Adipose tissue (tissue), 3 donors: ENCODE data around the gene TUB. TPM values are rescaled to one million over a fixed set of nuclear protein-coding genes. Genes with fewer than 3 reads are reported as not detected.

Source experiments
- H3K27ac ChIP-seq: one replicate; pipeline ENCODE4 v1.5.1; 2013; ENCODE audit warnings: low read depth, low read length
- WGBS, 3 donors: extraction: QIAGEN DNeasy Blood & Tissue Kit; methylation state at CpG; one replicate each; pipeline ENCODE4 v1.1.7; 2013; 5-methylcytosine and 5-hydroxymethylcytosine counted together
- polyA plus RNA-seq, 3 donors: library from polyadenylated mRNA; stranded (reverse); fragments of 200-250 nt; gene quantifications; one replicate each; pipeline ENCODE4 v1.2.3, GENCODE V29; 2013
- donor health status: healthy with polysubstance abuse.
- donor health status: Bipolar disorder and iron deficiency.
- donor health status: healthy.

TUB gene
- polyA plus RNA-seq, 3 donors = 1.2 to 16.1 (median 2.7) TPM

DNA sequence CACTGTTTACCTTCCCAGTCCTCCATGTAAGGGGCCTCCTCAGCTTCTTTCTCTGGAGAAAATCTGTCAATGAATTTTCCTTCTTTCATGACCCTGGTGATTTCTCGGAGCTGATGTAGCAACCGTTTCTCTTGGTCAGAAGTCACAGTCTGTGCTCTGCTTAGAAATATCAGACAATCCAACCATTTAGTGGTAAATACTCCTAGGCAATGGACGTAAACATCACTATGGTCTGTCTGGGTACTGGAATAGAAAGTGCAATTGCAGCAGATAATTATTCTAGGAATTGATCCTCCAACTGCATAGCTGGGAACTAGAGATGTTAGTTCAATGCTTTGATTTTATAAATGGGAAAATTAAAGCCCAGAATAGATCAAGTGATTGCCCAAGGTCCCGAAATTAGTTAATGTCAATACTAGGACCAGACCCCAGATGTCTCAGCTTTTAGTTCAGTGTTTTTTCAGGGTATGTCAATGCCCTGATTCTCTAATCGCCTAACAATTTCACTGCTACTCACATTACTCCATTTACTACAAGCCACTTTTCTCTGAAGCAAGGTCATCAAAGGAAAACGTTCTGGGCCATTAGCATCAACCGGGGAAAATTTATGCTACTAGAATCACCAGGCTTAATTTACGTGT lies 45.8 kb downstream of the TUB start:
- 62 to 79% (median 69%) methylated on average over 8 of the region's 8 CpGs for WGBS, 3 donors
- no peak overlapping the region for H3K27ac ChIP-seq

DNA sequence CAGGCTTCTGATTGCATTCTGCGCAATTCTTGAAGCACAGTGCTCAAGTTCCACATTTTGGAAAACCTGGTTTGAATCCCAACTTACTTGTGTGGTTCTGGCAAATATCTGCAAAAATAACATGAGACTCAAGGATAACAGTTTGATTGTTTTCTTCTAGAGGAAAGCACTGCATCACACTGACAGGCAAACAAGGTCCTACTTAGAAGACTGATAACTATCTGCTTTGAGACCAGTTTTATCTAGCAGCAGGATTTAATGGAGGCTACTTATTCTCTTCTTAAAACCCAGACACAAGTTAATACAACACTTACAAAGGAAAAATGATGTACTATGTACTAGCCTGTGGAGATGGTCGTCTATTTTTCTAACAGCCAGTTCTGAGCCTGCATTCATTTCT lies 46.4 kb downstream of the TUB start:
- no peak overlapping the region for H3K27ac ChIP-seq
- 68 to 75% (median 71%) methylated on average over 2 of the region's 2 CpGs for WGBS, 3 donors

DNA sequence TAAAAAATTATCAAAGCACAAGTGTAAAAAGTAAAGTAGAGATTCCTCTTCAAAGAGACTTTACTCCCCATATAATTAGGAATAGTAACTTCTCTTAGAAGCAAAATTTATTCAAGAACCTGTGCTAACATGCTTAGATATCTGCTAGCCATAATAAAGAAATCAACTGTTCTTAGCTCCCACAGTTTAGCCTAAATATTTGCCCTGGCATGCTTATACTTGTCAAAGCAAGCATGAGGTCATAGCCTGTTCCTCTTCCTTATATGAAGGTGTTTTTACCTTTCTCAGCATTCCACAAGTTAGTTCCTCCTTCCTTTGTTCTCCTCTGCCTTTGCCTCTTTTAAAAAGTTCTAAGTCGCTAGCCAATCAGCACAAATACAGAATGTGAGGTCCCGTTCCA lies 57.5 kb downstream of the TUB start:
- H3K27ac ChIP-seq = no peak overlapping the region
- 88 to 92% (median 89%) methylated on average over 2 of the region's 2 CpGs for WGBS, 3 donors

DNA sequence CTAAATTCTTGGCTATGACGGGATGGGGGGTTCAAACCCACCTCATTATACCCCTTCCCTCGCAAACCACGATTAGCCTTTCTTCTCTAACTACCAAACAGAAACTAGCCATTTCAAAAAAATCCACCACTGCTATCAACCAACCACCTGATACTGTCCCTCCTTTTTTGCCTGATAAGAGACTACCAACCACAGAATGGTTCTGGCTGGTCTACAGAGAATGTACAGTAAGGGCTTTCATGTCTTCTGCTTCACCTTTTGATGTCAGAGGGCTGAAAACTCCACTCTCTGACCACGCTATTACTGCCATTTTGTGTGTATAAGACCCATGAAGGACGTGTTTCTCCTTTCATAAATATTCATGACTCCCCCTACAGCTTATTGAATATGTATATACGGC lies 68.7 kb downstream of the TUB start:
- WGBS, 3 donors = 83 to 94% (median 86%) methylated on average over 6 of the region's 6 CpGs

More for the DNA sequence above, 68.7 kb downstream of the TUB start:
- no peak overlapping the region for H3K27ac ChIP-seq

Other genes starting within 250 kb of the TUB start
- not detected for gene OR10A6, start 149.9 kb upstream of the TUB start, polyA plus RNA-seq
- gene OR10A3, start 139.5 kb upstream of the TUB start, polyA plus RNA-seq = not detected
- not detected for gene NLRP10, start 115.8 kb upstream of the TUB start, polyA plus RNA-seq
- 100 to 1,000 TPM; 277 to 670 (median 435) TPM for gene EIF3F, start 93.9 kb upstream of the TUB start, polyA plus RNA-seq
- gene RIC3, start 87.8 kb downstream of the TUB start, polyA plus RNA-seq = 10 to 100 TPM in 1 of 3 donors, 1 to 10 TPM in 2; 2.0 to 10.3 (median 2.1) TPM
- gene LMO1, start 182.7 kb downstream of the TUB start, polyA plus RNA-seq = under 1 TPM in 2 of 3 donors, not detected in 1; 0.10 to 0.54 TPM